Measurements from ENCODE around the gene CEP170B. TPM values are rescaled to one million over a fixed set of nuclear protein-coding genes. Genes with fewer than 3 reads are reported as not detected.
A peak's percentile ranks its signal among the peaks of the same experiment; 100 is the strongest.

CEP170B gene
- total and polyA plus RNA-seq, 2 of the 13 experiments (the other 11 are each of a cell fraction or from before 2014, with no cell fraction given): 4.3 to 8.8 TPM

DNA sequence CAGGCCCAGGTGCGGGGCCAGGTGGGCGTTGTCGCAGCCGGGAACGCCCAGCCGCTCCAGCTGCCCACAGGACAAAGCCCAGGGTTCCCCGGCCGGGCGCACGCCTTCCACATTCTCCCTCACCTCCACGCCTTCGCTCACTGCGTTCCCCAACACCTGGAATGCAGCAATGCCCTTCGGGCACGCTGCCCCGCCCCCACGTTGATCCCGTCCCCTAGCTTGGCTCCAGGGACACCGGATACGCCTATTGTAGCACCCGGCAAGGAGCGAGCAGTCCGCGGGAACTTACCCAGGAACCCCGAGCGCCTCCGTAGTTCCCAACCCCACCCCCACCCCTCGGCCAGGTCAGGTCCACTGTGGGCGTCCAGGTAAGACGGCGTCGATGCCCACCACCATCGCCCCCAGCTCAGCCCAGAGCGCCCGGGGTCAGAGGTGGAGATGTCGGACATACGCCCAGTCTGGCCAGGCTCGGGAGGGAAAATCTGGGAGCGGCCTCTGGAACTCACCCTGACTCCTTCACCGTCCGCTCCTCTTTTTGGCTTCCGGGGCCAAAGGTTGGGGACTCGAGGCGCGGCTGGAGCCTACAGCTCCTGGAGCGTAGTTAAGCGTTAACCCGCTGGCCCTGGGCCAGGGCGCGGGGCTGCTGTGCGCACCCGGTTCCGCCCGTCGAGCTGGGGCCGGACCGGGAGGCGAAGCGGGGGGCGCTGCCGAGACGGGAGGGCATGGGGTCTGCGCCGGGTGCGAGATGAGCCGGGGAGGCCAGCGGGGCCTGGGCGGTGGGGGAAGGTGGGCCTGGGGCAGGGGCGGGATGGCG, 594 bp upstream of the CEP170B start (continued):
- peak; percentile 41 for TF ChIP-seq SPEN (CRISPR knock-in tag; IDR thresholded peaks at IDR 0.05; ENCODE audit: low read depth)
- no peak for TF ChIP-seq SOX6 (IDR thresholded peaks at IDR 0.05)
- peak; percentile 72 for TF ChIP-seq SOX6 (CRISPR knock-in tag; IDR thresholded peaks at IDR 0.05)
- TF ChIP-seq ZBTB7B (CRISPR knock-in tag; IDR thresholded peaks at IDR 0.05): peak; percentile 77; the same call in 1 of the 2 replicates
- peak in 1 of 2 experiments; percentile 70; a peak in 2 of 4 replicates for TF ChIP-seq NR2F1 (CRISPR knock-in tag; IDR thresholded peaks at IDR 0.05)
- no peak for TF ChIP-seq EHMT2 (IDR thresholded peaks at IDR 0.05; ENCODE audit: borderline replicate concordance, low read depth, low read length)
- peak; percentile 34; the same call in 1 of the 2 replicates for TF ChIP-seq ZNF788 (CRISPR knock-in tag; IDR thresholded peaks at IDR 0.05; ENCODE audit: borderline replicate concordance)
- TF ChIP-seq, protein P1, sequence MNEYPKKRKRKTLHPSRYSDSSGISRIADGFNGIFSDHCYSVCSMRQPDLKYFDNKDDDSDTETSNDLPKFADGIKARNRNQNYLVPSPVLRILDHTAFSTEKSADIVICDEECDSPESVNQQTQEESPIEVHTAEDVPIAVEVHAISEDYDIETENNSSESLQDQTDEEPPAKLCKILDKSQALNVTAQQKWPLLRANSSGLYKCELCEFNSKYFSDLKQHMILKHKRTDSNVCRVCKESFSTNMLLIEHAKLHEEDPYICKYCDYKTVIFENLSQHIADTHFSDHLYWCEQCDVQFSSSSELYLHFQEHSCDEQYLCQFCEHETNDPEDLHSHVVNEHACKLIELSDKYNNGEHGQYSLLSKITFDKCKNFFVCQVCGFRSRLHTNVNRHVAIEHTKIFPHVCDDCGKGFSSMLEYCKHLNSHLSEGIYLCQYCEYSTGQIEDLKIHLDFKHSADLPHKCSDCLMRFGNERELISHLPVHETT (CRISPR knock-in tag; conservative IDR thresholded peaks at IDR 0.05): peak; percentile 98
- TF ChIP-seq ZFX (CRISPR knock-in tag; IDR thresholded peaks at IDR 0.05; ENCODE audit: low read depth): peak; percentile 75
- TF ChIP-seq, protein P2, sequence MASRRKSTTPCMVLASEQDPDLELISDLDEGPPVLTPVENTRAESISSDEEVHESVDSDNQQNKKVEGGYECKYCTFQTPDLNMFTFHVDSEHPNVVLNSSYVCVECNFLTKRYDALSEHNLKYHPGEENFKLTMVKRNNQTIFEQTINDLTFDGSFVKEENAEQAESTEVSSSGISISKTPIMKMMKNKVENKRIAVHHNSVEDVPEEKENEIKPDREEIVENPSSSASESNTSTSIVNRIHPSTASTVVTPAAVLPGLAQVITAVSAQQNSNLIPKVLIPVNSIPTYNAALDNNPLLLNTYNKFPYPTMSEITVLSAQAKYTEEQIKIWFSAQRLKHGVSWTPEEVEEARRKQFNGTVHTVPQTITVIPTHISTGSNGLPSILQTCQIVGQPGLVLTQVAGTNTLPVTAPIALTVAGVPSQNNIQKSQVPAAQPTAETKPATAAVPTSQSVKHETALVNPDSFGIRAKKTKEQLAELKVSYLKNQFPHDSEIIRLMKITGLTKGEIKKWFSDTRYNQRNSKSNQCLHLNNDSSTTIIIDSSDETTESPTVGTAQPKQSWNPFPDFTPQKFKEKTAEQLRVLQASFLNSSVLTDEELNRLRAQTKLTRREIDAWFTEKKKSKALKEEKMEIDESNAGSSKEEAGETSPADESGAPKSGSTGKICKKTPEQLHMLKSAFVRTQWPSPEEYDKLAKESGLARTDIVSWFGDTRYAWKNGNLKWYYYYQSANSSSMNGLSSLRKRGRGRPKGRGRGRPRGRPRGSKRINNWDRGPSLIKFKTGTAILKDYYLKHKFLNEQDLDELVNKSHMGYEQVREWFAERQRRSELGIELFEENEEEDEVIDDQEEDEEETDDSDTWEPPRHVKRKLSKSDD (CRISPR knock-in tag; IDR thresholded peaks at IDR 0.05; ENCODE audit: low read depth): no peak
- TF ChIP-seq KLF9 (CRISPR knock-in tag; IDR thresholded peaks at IDR 0.05; ENCODE audit: low read depth): no peak
- TF ChIP-seq, protein P3, sequence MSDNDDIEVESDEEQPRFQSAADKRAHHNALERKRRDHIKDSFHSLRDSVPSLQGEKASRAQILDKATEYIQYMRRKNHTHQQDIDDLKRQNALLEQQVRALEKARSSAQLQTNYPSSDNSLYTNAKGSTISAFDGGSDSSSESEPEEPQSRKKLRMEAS (IDR thresholded peaks at IDR 0.05): peak; percentile 22
- TF ChIP-seq PCBP2 (optimal IDR thresholded peaks at IDR 0.05; ENCODE audit: low read depth, low read length, poor library complexity, severe bottlenecking): no peak
- no peak for TF ChIP-seq ZFP1 (CRISPR knock-in tag; IDR thresholded peaks at IDR 0.05)
- TF ChIP-seq TSC22D2 (CRISPR knock-in tag; IDR thresholded peaks at IDR 0.05; ENCODE audit: borderline replicate concordance): 0 out of 2 replicates have a peak, but pooled peaks have one; percentile 16
- no peak for TF ChIP-seq ZNF253 (CRISPR knock-in tag; IDR thresholded peaks at IDR 0.05; ENCODE audit: borderline replicate concordance)
- no peak for TF ChIP-seq LCORL (IDR thresholded peaks at IDR 0.05)
- peak; percentile 93 for TF ChIP-seq LCORL (CRISPR knock-in tag; IDR thresholded peaks at IDR 0.05)
- TF ChIP-seq, protein P4, sequence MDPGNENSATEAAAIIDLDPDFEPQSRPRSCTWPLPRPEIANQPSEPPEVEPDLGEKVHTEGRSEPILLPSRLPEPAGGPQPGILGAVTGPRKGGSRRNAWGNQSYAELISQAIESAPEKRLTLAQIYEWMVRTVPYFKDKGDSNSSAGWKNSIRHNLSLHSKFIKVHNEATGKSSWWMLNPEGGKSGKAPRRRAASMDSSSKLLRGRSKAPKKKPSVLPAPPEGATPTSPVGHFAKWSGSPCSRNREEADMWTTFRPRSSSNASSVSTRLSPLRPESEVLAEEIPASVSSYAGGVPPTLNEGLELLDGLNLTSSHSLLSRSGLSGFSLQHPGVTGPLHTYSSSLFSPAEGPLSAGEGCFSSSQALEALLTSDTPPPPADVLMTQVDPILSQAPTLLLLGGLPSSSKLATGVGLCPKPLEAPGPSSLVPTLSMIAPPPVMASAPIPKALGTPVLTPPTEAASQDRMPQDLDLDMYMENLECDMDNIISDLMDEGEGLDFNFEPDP (CRISPR knock-in tag; conservative IDR thresholded peaks at IDR 0.05): no peak
- TF ChIP-seq ZNF292 (CRISPR knock-in tag; IDR thresholded peaks at IDR 0.05; ENCODE audit: borderline replicate concordance, low read depth): no peak
- TF ChIP-seq ZNF510 (CRISPR knock-in tag; IDR thresholded peaks at IDR 0.05; ENCODE audit: low read depth): no peak
- peak; percentile 71 for TF ChIP-seq KAT8 (CRISPR knock-in tag; IDR thresholded peaks at IDR 0.05)
- TF ChIP-seq RXRB (CRISPR knock-in tag; IDR thresholded peaks at IDR 0.05; ENCODE audit: borderline replicate concordance): no peak
- TF ChIP-seq SRSF4 (IDR thresholded peaks at IDR 0.05; ENCODE audit: low read depth, low read length, poor library complexity, severe bottlenecking): no peak
- TF ChIP-seq JUNB (CRISPR knock-in tag; IDR thresholded peaks at IDR 0.05; ENCODE audit: borderline replicate concordance): no peak
- peak; percentile 72 for TF ChIP-seq TAF1 (CRISPR knock-in tag; IDR thresholded peaks at IDR 0.05)
